HAP-1 (cell line): Measurements from ENCODE around the gene MEGF6.

Experiments
- DNase-seq, 2 experiments: peaks; one replicate each; pipeline ENCODE4 v3.0.0-alpha.2; 2016 to 2020; ENCODE audit warnings: low spot score in 2 of 2
- H3K27me3 ChIP-seq: fragments of 250-450 bp; sonication (Bioruptor Pico); 2 replicates; pipeline ENCODE4 v1.5.1; 2020; ENCODE audit warnings: low read depth, mild to moderate bottlenecking, moderate library complexity
- H3K36me3 ChIP-seq: fragments of 250-450 bp; sonication (Bioruptor Pico); replicated peaks from 2 replicates; pipeline ENCODE4 v1.5.1; 2020; ENCODE audit warnings: mild to moderate bottlenecking
- H3K4me1 ChIP-seq: fragments of 250-450 bp; sonication (Bioruptor Pico); 2 replicates; pipeline ENCODE4 v1.5.1; 2020; ENCODE audit warnings: mild to moderate bottlenecking
- H3K4me3 ChIP-seq: fragments of 250-450 bp; sonication (Bioruptor Pico); 2 replicates; pipeline ENCODE4 v1.5.1; 2020; ENCODE audit warnings: mild to moderate bottlenecking, moderate library complexity
- H3K9me3 ChIP-seq: fragments of 250-450 bp; sonication (Bioruptor Pico); 2 replicates; pipeline ENCODE4 v1.5.1; 2020; ENCODE audit warnings: mild to moderate bottlenecking, moderate library complexity
- in situ Hi-C: fragments of 300-500 bp; cut with MboI; formaldehyde crosslinking; loops from 3 replicates; pipeline ENCODE4 v1.14.3; 2020; ENCODE audit warnings: low sequenced_read_pairs, inconsistent platforms, mixed read lengths

MEGF6 gene

DNA sequence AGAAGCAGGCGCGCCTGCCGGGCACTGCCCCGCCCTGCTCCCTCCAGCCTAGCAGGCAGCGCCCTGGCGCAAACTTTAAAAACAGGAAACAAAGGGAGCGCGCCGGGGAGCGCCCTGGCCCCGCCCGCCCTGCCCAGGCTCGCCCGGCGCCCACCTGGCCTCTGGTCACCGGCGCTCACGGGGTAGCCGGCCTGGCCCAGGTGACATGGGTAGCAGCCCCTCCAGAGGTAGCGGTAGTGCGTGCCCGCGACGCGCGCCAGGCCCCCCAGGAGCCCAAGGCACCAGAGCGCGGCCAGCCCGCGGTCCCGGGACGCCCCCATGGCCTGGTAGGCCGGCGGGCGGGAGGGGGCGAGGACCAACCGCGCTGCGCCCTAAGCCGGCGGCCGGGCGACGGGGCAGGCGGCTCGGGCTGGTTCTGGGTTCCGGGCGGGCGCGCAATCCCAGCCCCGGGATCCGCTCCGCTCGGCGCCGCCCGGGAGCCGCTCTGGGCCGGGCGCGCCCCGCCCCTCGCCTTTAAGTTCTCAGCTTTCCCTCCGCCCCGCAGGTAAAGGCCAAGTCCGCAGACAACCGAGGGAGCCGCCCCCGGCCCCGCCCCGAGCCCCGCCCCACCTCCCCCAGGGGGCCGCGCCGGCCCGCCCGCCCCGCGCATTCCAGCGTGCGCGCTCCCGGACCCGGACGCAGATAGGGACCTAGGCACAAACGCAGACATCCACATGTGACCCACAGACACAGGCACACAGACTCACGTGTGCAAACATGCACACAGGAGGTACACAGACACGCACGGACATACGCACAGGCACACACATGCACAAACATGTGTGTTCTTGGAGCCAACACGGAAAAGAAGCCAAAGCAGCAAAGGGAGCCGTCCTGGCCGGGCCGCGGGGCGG lies 80.1 kb downstream of the MEGF6 start:
- in situ Hi-C loops: no loop called here
- H3K9me3 ChIP-seq: no peaks in the 10 kb centered on the region
- DNase-seq: peak; percentile 90 to 92
- peak overlapping the region; percentile 26 for H3K4me3 ChIP-seq
- no peaks in the 10 kb centered on the region for H3K4me1 ChIP-seq
- no peaks in the 10 kb centered on the region for H3K27me3 ChIP-seq
- H3K36me3 ChIP-seq: no peaks in the 10 kb centered on the region

DNA sequence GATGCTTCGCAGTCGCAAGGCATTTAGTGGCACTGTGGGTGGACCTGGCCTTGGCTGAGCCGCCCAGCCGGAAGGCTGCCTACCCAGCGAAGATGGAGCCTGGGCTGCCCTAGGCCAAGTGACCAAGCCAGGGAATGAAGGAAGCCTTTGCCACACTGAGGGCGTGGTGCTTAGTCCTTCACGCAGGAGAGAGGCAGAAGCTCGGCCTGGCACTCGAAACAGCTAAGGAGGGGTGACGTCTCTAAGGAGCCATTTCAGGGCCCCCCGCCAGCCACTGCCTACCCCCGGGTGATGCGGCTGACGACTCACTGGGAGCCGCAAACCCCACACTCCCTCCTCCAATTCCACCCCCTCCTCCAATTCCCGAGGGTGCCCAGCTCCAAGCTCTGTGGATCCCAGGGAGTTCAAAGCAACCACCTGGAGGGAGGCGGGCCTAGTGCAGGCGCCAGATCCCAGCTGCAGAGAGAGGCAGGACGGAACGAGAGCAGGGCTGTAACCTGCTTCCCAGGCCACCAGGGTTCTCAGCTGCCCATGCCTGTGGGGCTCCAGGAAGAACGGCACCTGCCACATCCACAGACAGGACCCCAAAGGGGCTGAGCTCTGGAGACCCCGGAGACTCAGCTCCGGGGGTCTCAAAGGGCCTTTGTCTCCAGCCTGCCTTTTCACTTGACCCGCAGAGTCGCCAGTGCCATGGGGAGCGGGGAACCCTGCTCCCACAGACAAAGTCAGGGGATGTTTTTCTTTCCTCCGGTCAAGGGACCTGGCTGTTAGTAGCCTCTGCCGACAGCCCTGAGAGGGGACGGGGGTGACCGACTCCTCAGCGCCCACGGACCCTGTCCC lies 81.0 kb downstream of the MEGF6 start:
- no peaks in the 10 kb centered on the region for H3K9me3 ChIP-seq
- peak in 1 of 2 experiments; percentile 48 for DNase-seq
- no peaks in the 10 kb centered on the region for H3K27me3 ChIP-seq
- H3K4me3 ChIP-seq: peak overlapping the region; percentile 26
- in situ Hi-C loops: no loop called here
- H3K4me1 ChIP-seq: no peaks in the 10 kb centered on the region
- H3K36me3 ChIP-seq: no peaks in the 10 kb centered on the region

DNA sequence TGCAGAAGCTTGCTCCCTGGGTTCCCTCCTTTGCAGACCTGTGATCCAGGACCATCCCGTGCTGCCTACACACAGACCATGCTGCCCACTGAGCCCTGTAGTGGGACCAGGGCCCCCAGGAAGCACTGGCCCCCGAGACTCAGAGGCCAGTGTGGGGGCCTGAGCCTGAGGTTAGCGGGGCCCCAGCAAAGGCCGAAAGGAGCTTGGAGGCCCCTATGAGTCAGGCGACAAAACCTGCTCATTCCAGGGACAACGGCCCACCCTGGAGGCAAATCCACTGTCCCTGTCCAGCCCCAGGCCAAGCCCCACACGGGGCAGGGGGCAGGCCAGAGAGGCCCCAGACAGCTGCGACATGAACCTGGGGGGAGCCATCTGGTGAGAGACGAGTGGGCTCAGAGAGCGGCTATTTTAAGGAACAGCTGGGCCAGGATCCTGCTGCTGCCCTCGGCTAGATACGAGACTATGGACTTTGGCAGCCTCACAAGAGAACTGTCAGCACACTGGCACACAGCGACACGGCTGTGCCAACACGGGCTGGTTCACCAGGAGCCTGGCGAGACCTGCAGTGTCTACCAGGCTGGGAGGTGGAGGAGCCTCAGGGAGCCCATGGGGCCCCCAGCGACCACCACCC lies 82.1 kb downstream of the MEGF6 start:
- Histone ChIP-seq H3K9me3 (no peaks in the 10 kb centered on the region), H3K4me1 (no peaks in the 10 kb centered on the region), H3K4me3 (no peak overlapping the region), H3K36me3 (no peaks in the 10 kb centered on the region), H3K27me3 (no peaks in the 10 kb centered on the region)
- in situ Hi-C loops: no loop called here
- DNase-seq: no peak

DNA sequence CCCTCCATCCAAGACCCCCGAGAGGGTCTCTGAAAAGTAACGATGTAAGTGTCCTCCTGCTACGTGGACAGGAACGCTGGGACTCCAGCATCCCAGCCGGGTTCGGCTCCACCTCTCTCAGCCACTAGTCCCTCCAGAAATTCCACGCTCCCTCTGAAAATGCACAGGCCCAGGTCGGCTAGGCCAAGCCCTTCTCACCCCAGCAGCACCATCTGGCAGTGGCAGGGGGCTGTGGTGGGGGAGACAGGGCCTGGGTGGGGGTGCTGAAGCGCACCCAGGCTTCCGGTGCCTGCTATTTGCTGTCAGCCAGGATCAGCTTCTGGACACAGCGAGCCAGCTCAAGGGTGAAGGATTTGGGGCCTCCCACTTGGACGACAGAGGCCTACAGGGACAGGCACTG lies 83.5 kb downstream of the MEGF6 start:
- Histone ChIP-seq H3K4me1 (no peaks in the 10 kb centered on the region), H3K4me3 (no peak overlapping the region), H3K27me3 (no peaks in the 10 kb centered on the region), H3K36me3 (no peaks in the 10 kb centered on the region), H3K9me3 (no peaks in the 10 kb centered on the region)
- in situ Hi-C loops: no loop called here
- DNase-seq: no peak

DNA sequence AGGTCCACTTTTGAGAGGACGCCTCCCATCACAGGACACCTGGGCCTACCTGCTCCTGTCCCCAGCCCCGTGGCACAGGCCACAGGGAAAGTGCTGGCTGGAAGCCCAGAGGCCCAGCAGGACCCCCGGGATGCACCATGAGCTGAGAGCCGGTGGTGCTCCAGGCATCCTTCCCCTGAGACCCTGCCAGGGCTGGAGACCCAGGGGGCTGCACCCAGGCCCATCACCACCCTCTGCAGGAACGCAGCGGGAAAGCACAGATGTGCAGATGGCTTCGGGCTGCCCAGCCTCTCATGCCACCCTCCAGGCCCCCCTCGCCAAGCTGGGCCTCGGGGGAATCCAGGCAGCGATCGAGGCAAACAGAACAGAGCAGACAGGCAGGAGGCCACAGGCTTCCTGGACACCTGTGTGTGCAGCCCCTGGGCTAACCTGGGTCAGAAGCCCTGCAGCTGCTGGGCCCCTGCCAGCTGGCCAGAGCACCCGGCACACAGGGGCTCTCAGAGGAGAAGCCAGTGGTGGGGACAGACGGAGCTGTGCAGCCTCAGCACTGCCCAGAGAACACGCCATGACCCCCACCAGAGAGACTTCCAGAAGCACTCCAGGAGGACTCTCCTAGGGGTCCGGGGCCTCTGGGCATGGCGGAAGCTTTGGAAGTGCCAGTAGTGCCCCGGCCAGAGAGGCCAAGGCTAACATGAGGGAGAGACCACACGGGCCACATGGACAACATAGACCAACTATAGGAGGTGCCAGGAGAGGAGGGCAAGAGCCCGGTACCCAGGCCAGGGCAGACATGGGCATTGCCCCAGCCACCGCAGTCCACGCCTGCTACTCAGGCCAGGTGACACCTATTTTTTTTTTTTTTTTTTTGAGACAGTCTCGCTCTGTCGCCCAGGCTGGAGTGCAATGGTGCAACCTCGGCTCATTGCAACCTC lies 85.5 kb downstream of the MEGF6 start:
- no peak for DNase-seq
- Histone ChIP-seq H3K27me3 (no peaks in the 10 kb centered on the region), H3K4me1 (no peaks in the 10 kb centered on the region), H3K9me3 (no peaks in the 10 kb centered on the region), H3K4me3 (no peak overlapping the region), H3K36me3 (no peaks in the 10 kb centered on the region)
- in situ Hi-C loops: no loop called here

DNA sequence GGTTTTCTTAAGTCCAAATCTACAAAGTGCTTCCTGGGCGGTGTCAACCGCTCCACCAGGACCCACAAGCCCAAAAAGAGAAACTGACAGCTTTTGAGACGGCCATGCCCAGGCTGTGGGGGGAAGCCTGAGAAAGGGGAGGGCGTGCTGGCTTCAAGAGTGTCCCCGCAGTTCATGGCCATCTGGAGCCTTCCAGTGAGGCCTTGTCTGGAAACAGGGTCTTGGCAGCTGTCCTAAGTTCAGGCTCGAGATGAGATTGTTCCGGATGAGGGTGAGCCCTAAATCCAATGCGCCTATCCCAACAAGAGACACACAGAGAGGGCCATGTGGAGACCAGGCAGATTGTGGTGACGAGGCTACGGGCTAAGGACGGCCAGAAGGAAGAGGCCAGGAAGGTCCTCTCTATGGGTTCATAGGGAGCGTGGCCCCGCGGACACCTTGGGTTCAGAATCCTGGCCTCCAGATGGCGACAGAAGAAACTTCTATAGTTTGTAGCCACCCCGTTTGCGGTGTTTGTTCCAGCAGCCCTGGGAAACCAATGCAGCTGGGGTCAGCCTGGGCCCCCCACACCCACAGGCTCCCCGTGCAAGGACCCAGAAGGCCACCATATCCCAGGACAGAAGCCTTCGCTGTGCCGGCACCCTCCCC lies 86.6 kb downstream of the MEGF6 start:
- no peak for DNase-seq
- in situ Hi-C loops: no loop called here
- no peak overlapping the region for H3K4me3 ChIP-seq
- no peaks in the 10 kb centered on the region for H3K4me1 ChIP-seq
- no peaks in the 10 kb centered on the region for H3K27me3 ChIP-seq
- H3K36me3 ChIP-seq: no peaks in the 10 kb centered on the region
- H3K9me3 ChIP-seq: no peaks in the 10 kb centered on the region

DNA sequence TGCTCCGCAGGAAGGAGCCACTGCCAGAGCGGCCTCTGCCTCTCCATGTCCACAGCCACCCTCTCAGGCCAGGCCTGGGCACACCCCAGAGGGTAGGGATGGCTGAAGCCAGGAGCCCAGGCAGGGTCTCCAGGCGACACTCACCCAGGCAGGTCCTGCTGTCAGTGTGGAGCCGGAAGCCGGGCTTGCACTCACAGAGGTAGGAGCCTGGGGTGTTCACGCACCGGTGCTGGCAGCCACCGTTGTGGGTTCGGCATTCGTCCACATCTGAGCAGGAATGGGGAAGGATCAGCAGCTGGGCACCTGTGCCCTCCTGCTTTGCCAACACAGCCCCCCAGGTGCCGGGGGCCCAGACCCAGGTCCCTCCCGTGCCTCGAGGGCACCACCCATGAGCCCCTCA lies 87.3 kb downstream of the MEGF6 start:
- Histone ChIP-seq H3K36me3 (no peaks in the 10 kb centered on the region), H3K27me3 (no peaks in the 10 kb centered on the region), H3K4me3 (no peak overlapping the region), H3K9me3 (no peaks in the 10 kb centered on the region), H3K4me1 (no peaks in the 10 kb centered on the region)
- in situ Hi-C loops: no loop called here
- DNase-seq: no peak

DNA sequence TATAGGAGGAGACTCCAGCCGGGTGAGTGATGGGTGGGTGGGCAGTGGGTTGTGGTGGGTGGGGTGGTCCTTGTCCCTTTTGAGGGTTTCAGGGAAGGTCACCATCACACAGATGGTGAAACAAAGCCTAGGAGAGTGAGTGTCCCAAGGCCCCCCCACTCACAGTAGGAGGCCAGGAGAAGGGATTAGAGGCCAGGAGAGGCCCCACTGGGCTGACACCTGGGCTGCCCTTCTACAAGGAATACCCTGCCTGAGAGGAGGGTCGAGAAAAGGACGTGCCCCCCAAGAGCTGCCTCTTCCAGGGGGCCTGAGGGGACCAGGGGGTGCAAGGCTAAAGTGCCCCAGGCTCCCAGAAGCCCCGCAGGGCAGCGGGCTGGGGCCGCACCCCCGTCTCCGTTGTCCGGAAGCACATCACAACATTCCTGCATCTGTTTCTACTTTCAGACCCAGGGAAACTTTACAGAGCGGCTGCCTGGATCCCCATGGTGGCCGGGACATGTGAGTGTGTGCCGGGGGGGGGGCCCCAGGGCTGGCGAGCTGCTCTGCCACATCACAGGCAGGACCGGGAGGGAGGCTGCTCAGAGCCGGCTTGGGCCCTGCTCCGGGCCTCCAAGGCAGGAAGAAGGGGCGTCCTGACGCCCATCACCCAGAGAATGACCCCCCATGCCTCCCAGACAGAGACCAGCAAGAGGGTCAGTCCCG lies 88.6 kb downstream of the MEGF6 start:
- DNase-seq: no peak
- Histone ChIP-seq H3K4me1 (no peaks in the 10 kb centered on the region), H3K36me3 (no peaks in the 10 kb centered on the region), H3K4me3 (no peak overlapping the region), H3K9me3 (no peaks in the 10 kb centered on the region), H3K27me3 (no peaks in the 10 kb centered on the region)
- in situ Hi-C loops: no loop called here

DNA sequence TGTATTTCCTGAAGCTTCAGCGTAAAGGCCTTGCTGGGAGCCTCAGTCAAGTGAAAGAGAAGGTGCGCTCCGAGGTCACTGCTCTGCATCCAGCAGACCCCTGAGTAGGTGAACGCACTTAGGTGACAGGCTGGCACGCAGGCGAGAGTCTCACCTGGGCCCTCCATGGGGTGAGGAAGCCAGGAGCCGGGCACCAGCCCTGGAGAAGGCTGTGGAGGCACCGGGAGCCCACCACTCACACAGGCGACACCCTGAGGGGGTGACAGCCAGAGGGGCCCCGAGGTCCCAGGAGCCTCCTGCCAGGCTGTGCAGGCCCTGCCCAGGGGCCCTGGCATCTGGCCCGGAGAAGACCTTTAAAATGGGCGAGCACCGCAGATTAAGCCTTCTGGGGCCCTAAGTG lies 89.2 kb downstream of the MEGF6 start:
- in situ Hi-C loops: no loop called here
- no peak overlapping the region for H3K4me3 ChIP-seq
- no peaks in the 10 kb centered on the region for H3K36me3 ChIP-seq
- H3K9me3 ChIP-seq: no peaks in the 10 kb centered on the region
- no peaks in the 10 kb centered on the region for H3K27me3 ChIP-seq
- H3K4me1 ChIP-seq: no peaks in the 10 kb centered on the region
- no peak for DNase-seq

DNA sequence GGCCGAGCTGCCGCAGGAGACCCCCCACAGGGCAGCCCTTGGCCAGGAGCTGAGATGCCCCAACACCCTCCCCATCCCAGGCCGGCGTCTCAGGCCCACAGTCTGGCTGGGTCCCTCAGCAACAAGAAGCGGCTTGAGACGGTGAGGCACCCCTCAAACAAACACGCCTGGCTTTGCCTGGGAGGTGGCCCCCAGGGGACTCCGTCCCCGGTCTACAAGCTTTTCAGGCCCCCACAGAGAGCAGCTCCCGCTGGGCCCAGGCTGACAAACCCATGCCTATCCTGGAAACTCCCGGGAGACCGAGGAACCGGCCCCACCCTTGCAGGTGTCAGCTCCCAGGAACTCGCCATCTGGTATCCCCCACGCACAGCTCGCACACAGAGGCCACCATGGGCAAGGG lies 89.9 kb downstream of the MEGF6 start:
- in situ Hi-C loops: no loop called here
- no peaks in the 10 kb centered on the region for H3K9me3 ChIP-seq
- no peaks in the 10 kb centered on the region for H3K27me3 ChIP-seq
- H3K36me3 ChIP-seq: no peaks in the 10 kb centered on the region
- no peaks in the 10 kb centered on the region for H3K4me1 ChIP-seq
- no peak for DNase-seq
- H3K4me3 ChIP-seq: no peak overlapping the region

DNA sequence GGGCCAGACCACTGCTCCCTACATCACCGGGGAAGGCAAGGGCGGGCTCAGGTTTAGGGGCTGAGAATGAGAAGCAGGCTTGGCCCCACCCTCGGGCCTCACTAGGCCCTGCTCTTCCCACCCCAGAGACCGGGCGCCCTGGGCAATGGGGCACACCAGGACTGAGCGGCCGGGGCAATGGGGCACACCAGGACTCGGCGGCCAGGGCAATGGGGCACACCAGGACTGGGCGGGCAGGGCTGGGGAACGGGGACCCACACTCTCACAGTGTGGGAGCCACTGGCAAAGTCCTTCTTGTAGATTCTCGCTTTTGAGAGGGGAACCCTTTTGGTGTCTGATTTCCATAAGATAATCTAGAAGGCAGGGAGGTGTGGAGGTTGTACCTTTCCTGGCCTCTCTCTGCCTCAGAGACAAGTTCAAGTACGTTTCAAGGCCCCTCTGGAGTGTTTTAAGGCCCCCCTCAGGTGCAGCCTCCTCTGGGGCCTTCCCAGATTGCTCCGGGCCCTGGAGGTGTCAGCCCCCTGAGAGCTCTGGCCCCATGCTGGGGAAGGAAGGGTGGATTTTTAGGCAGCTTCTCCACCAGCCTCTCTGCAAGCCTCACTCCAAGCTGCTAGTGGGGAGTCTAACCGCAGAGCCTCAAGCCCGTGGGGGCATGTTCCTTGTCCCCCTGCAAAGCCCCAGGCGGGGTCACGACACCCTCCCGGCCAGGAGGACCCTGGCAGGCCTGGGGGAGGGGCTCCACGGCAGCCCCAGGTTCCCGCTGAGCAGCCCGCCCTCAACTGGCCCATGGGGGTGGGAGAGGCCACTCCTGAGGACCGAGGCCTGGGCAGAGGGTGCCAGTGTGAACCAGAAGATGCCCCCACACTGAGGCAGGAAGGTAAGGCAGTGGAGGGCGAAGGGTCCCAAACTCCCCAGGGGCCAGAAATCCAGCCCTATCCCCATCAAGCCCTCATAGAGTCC lies 90.6 kb downstream of the MEGF6 start:
- H3K27me3 ChIP-seq: no peaks in the 10 kb centered on the region
- no peak for DNase-seq
- H3K4me3 ChIP-seq: no peak overlapping the region
- H3K9me3 ChIP-seq: no peaks in the 10 kb centered on the region
- in situ Hi-C loops: no loop called here
- no peaks in the 10 kb centered on the region for H3K4me1 ChIP-seq
- no peaks in the 10 kb centered on the region for H3K36me3 ChIP-seq
